SK-N-SH treated with all-trans-retinoic acid at 6 μM for 48 hours (cell line): Measurements from ENCODE around the gene DDIT3.

ENCODE experiments used
- ATAC-seq: fragments of 200-7000 bp; cut with Tn5 transposase; 3 replicates; pipeline ENCODE4 v1.9.1; 2020; ENCODE audit warnings: mild to moderate bottlenecking, moderate library complexity
- ARNTL ChIP-seq: fragments of 450-650 bp; formaldehyde crosslinking; IDR thresholded peaks from 2 replicates; pipeline ENCODE4 v1.5.0; 2020; ENCODE audit warnings: low read depth, mild to moderate bottlenecking, moderate library complexity, borderline replicate concordance
- BACH2 ChIP-seq: fragments of 250-450 bp; sonication (Bioruptor Pico); IDR thresholded peaks from 2 replicates; pipeline ENCODE4 v1.9.0; 2021; ENCODE audit warnings: mild to moderate bottlenecking, borderline replicate concordance
- CREB5 ChIP-seq: fragments of 250-450 bp; sonication (Bioruptor Pico); IDR thresholded peaks from 2 replicates; pipeline ENCODE4 v1.5.1; 2020; ENCODE audit warnings: low read depth, mild to moderate bottlenecking, moderate library complexity
- CSDC2 ChIP-seq: fragments of 250-450 bp; sonication (Bioruptor Pico); IDR thresholded peaks from 2 replicates; pipeline ENCODE4 v1.5.0; 2020; ENCODE audit warnings: mild to moderate bottlenecking, moderate library complexity
- CSRNP3 ChIP-seq: fragments of 250-450 bp; sonication (Bioruptor Pico); IDR thresholded peaks from 2 replicates; pipeline ENCODE4 v1.5.1; 2021; ENCODE audit warnings: mild to moderate bottlenecking, moderate library complexity
- ESRRG ChIP-seq: fragments of 250-450 bp; sonication (Bioruptor Pico); IDR thresholded peaks from 2 replicates; pipeline ENCODE4 v1.6.1; 2021; ENCODE audit warnings: mild to moderate bottlenecking
- GLIS3 ChIP-seq: fragments of 250-450 bp; sonication (Bioruptor Pico); IDR thresholded peaks from 2 replicates; pipeline ENCODE4 v1.5.0; 2020; ENCODE audit warnings: mild to moderate bottlenecking, moderate library complexity
- ISL1 ChIP-seq: fragments of 250-450 bp; sonication (Bioruptor Pico); IDR thresholded peaks from 2 replicates; pipeline ENCODE4 v2.1.2; 2022; ENCODE audit warnings: mild to moderate bottlenecking, moderate library complexity
- OSR1 ChIP-seq: fragments of 250-450 bp; sonication (Bioruptor Pico); IDR thresholded peaks from 2 replicates; pipeline ENCODE4 v1.8.0; 2022; ENCODE audit warnings: moderate library complexity, mild to moderate bottlenecking, inconsistent platforms
- POU6F1 ChIP-seq: fragments of 250-450 bp; sonication (Bioruptor Pico); IDR thresholded peaks from 2 replicates; pipeline ENCODE4 v1.8.0; 2021; ENCODE audit warnings: low read depth, mild to moderate bottlenecking, moderate library complexity, borderline replicate concordance
- PPARA ChIP-seq: fragments of 250-450 bp; sonication (Bioruptor Pico); IDR thresholded peaks from 2 replicates; pipeline ENCODE4 v1.5.0; 2020; ENCODE audit warnings: mild to moderate bottlenecking, borderline replicate concordance
- RARB ChIP-seq: fragments of 250-450 bp; sonication (Bioruptor Pico); IDR thresholded peaks from 2 replicates; pipeline ENCODE4 v1.8.0; 2021; ENCODE audit warnings: mild to moderate bottlenecking, moderate library complexity
- TCF4 ChIP-seq: fragments of 250-450 bp; sonication (Bioruptor Pico); IDR thresholded peaks from 2 replicates; pipeline ENCODE4 v1.8.0; 2021; ENCODE audit warnings: mild to moderate bottlenecking, moderate library complexity, borderline replicate concordance
- TOX ChIP-seq: fragments of 250-450 bp; sonication (Bioruptor Pico); IDR thresholded peaks from 2 replicates; pipeline ENCODE4 v1.8.0; 2021; ENCODE audit warnings: mild to moderate bottlenecking, moderate library complexity, borderline replicate concordance
- ZC3H10 ChIP-seq: fragments of 250-450 bp; sonication (Bioruptor Pico); IDR thresholded peaks from 2 replicates; pipeline ENCODE4 v1.5.1; 2021; ENCODE audit warnings: mild to moderate bottlenecking, moderate library complexity
- ZFP3 ChIP-seq: fragments of 250-450 bp; sonication (Bioruptor Pico); IDR thresholded peaks from 2 replicates; pipeline ENCODE4 v1.5.0; 2020; ENCODE audit warnings: mild to moderate bottlenecking, moderate library complexity
- ZFP30 ChIP-seq: fragments of 450-650 bp; formaldehyde crosslinking; IDR thresholded peaks from 2 replicates; pipeline ENCODE4 v1.5.0; 2022; ENCODE audit warnings: mild to moderate bottlenecking, moderate library complexity
- ZNF565 ChIP-seq: fragments of 450-650 bp; formaldehyde crosslinking; conservative IDR thresholded peaks from 2 replicates; pipeline ENCODE4 v1.5.0; 2020; ENCODE audit warnings: low read depth, mild to moderate bottlenecking, moderate library complexity
- ZNF8 ChIP-seq: fragments of 450-650 bp; formaldehyde crosslinking; IDR thresholded peaks from 2 replicates; pipeline ENCODE4 v1.5.0; 2020; ENCODE audit warnings: mild to moderate bottlenecking, moderate library complexity
- TF ChIP-seq, protein P1 (sequence below): fragments of 250-450 bp; sonication (Bioruptor Pico); IDR thresholded peaks from 2 replicates; pipeline ENCODE4 v1.8.0; 2020; ENCODE audit warnings: mild to moderate bottlenecking, moderate library complexity, borderline replicate concordance
- TF ChIP-seq, protein P2 (sequence below): fragments of 250-450 bp; sonication (Bioruptor Pico); IDR thresholded peaks from 2 replicates; pipeline ENCODE4 v1.5.0; 2020; ENCODE audit warnings: mild to moderate bottlenecking, moderate library complexity

DDIT3 gene

DNA sequence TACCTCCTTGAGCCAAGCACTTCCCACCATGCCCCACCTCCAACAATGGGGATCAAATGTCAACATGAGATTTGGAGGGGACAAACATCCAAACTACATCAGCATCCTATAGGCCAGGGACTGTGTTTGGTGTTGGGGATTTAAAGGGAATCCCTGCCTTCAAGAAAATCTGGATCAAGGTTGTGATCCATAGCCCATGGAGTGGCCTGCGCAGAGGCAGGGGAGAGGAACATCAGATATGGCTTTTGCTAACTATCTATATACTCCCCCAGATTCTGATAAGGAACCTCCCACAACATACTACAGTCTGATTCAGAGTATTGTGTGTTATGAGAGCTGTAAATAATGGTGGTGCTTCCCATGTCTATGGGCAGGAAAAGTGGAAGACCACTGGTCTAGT, 34.6 kb upstream of the DDIT3 start (continued):
- TF ChIP-seq POU6F1 (CRISPR knock-in tag) = no peak
- no peak for TF ChIP-seq GLIS3 (CRISPR knock-in tag)

GRCh38 chr12:57554453-57554852, 34.1 kb upstream of the DDIT3 start:
- ATAC-seq = no peak
- TF ChIP-seq ZNF8 (CRISPR knock-in tag) = no peak
- no peak for TF ChIP-seq TCF4 (CRISPR knock-in tag)
- TF ChIP-seq ZFP30 (CRISPR knock-in tag) = no peak
- no peak for TF ChIP-seq ZC3H10
- TF ChIP-seq, protein P1, sequence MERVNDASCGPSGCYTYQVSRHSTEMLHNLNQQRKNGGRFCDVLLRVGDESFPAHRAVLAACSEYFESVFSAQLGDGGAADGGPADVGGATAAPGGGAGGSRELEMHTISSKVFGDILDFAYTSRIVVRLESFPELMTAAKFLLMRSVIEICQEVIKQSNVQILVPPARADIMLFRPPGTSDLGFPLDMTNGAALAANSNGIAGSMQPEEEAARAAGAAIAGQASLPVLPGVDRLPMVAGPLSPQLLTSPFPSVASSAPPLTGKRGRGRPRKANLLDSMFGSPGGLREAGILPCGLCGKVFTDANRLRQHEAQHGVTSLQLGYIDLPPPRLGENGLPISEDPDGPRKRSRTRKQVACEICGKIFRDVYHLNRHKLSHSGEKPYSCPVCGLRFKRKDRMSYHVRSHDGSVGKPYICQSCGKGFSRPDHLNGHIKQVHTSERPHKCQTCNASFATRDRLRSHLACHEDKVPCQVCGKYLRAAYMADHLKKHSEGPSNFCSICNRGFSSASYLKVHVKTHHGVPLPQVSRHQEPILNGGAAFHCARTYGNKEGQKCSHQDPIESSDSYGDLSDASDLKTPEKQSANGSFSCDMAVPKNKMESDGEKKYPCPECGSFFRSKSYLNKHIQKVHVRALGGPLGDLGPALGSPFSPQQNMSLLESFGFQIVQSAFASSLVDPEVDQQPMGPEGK (CRISPR knock-in tag) = no peak
- TF ChIP-seq ARNTL (CRISPR knock-in tag) = no peak
- TF ChIP-seq ESRRG (CRISPR knock-in tag) = no peak
- TF ChIP-seq BACH2 = no peak
- no peak for TF ChIP-seq RARB (CRISPR knock-in tag)
- TF ChIP-seq CSRNP3 = no peak
- TF ChIP-seq POU6F1 (CRISPR knock-in tag) = no peak

- ATAC-seq = no peak
- TF ChIP-seq, protein P1 (CRISPR knock-in tag) = no peak
- TF ChIP-seq PPARA (CRISPR knock-in tag) (no peak), ZFP3 (no peak), TOX (CRISPR knock-in tag) (no peak), ZNF565 (CRISPR knock-in tag) (no peak), ZFP30 (CRISPR knock-in tag) (no peak), CREB5 (CRISPR knock-in tag) (no peak), OSR1 (no peak), CSDC2 (CRISPR knock-in tag) (no peak), POU6F1 (CRISPR knock-in tag) (no peak), ESRRG (CRISPR knock-in tag) (no peak), GLIS3 (CRISPR knock-in tag) (no peak), TCF4 (CRISPR knock-in tag) (no peak), ARNTL (CRISPR knock-in tag) (no peak), ISL1 (CRISPR knock-in tag) (no peak)
- TF ChIP-seq, protein P2, sequence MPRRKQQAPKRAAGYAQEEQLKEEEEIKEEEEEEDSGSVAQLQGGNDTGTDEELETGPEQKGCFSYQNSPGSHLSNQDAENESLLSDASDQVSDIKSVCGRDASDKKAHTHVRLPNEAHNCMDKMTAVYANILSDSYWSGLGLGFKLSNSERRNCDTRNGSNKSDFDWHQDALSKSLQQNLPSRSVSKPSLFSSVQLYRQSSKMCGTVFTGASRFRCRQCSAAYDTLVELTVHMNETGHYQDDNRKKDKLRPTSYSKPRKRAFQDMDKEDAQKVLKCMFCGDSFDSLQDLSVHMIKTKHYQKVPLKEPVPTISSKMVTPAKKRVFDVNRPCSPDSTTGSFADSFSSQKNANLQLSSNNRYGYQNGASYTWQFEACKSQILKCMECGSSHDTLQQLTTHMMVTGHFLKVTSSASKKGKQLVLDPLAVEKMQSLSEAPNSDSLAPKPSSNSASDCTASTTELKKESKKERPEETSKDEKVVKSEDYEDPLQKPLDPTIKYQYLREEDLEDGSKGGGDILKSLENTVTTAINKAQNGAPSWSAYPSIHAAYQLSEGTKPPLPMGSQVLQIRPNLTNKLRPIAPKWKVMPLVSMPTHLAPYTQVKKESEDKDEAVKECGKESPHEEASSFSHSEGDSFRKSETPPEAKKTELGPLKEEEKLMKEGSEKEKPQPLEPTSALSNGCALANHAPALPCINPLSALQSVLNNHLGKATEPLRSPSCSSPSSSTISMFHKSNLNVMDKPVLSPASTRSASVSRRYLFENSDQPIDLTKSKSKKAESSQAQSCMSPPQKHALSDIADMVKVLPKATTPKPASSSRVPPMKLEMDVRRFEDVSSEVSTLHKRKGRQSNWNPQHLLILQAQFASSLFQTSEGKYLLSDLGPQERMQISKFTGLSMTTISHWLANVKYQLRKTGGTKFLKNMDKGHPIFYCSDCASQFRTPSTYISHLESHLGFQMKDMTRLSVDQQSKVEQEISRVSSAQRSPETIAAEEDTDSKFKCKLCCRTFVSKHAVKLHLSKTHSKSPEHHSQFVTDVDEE (CRISPR knock-in tag) = no peak
These were observed 33.3 kb upstream of the DDIT3 start for GRCh38 chr12:57553343-57554202.
